ENCODE results near the gene ZSWIM3. TPM values are rescaled to one million over a fixed set of nuclear protein-coding genes. Genes with fewer than 3 reads are reported as not detected.

Gene ZSWIM3
- total and polyA plus RNA-seq, 2 of the 13 experiments (the other 11 are each of a cell fraction or from before 2014, with no cell fraction given): 5.2 to 5.8 TPM

DNA sequence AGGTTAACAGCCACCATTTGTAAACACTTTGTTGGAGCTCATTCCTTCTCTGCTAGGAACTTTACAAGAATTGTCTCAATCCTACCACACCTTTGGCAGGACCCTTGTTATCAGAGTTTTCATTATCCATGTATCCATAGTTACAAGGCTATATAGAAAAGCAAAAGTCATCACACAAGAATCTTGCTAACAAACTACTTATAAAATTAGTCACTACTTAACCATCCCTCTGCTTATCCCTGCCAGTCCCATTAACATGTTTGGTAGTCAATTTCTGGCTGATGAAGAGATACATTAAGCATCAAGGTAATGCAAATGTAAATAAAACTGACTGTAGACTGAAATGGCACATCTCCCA lies 10.4 kb downstream of the ZSWIM3 start:
- in situ Hi-C loops (cut with HindIII; ENCODE audit: extremely low pct_ligation_motif_present, low pct_unique_long_range_greater_than_20kb) (no loop called here), intact Hi-C loops (cut with micrococcal nuclease; ENCODE audit: unreplicated experiment) (no loop called here)
- H4K20me1 ChIP-seq (ENCODE audit: insufficient read depth, low read length): no peaks in the 10 kb centered on the region
- H3K4me2 ChIP-seq (ENCODE audit: low read depth, low read length): no peak overlapping the region
- ATAC-seq (no peak), FAIRE-seq (no peak), DNase-seq (ENCODE audit: low spot score) (no peak)
- TF ChIP-seq, protein P1, sequence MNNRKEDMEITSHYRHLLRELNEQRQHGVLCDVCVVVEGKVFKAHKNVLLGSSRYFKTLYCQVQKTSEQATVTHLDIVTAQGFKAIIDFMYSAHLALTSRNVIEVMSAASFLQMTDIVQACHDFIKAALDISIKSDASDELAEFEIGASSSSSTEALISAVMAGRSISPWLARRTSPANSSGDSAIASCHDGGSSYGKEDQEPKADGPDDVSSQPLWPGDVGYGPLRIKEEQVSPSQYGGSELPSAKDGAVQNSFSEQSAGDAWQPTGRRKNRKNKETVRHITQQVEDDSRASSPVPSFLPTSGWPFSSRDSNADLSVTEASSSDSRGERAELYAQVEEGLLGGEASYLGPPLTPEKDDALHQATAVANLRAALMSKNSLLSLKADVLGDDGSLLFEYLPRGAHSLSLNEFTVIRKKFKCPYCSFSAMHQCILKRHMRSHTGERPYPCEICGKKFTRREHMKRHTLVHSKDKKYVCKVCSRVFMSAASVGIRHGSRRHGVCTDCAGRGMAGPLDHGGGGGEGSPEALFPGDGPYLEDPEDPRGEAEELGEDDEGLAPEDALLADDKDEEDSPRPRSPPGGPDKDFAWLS (CRISPR knock-in tag; IDR thresholded peaks at IDR 0.05; ENCODE audit: borderline replicate concordance): no peak
- 0 out of 2 replicates have a peak, but pooled peaks have one; percentile 5 for TF ChIP-seq KAT7 (CRISPR knock-in tag; IDR thresholded peaks at IDR 0.05; ENCODE audit: borderline replicate concordance)
- no peak for TF ChIP-seq MTF2 (CRISPR knock-in tag; IDR thresholded peaks at IDR 0.05; ENCODE audit: borderline replicate concordance)
- TF ChIP-seq ZNF558 (CRISPR knock-in tag; IDR thresholded peaks at IDR 0.05; ENCODE audit: borderline replicate concordance): no peak
- TF ChIP-seq, protein P2, sequence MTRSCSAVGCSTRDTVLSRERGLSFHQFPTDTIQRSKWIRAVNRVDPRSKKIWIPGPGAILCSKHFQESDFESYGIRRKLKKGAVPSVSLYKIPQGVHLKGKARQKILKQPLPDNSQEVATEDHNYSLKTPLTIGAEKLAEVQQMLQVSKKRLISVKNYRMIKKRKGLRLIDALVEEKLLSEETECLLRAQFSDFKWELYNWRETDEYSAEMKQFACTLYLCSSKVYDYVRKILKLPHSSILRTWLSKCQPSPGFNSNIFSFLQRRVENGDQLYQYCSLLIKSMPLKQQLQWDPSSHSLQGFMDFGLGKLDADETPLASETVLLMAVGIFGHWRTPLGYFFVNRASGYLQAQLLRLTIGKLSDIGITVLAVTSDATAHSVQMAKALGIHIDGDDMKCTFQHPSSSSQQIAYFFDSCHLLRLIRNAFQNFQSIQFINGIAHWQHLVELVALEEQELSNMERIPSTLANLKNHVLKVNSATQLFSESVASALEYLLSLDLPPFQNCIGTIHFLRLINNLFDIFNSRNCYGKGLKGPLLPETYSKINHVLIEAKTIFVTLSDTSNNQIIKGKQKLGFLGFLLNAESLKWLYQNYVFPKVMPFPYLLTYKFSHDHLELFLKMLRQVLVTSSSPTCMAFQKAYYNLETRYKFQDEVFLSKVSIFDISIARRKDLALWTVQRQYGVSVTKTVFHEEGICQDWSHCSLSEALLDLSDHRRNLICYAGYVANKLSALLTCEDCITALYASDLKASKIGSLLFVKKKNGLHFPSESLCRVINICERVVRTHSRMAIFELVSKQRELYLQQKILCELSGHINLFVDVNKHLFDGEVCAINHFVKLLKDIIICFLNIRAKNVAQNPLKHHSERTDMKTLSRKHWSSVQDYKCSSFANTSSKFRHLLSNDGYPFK (CRISPR knock-in tag; IDR thresholded peaks at IDR 0.05; ENCODE audit: borderline replicate concordance): no peak
- TF ChIP-seq THAP11 (CRISPR knock-in tag; IDR thresholded peaks at IDR 0.05): peak; percentile 7; the same call in 1 of the 2 replicates
- TF ChIP-seq, protein P3, sequence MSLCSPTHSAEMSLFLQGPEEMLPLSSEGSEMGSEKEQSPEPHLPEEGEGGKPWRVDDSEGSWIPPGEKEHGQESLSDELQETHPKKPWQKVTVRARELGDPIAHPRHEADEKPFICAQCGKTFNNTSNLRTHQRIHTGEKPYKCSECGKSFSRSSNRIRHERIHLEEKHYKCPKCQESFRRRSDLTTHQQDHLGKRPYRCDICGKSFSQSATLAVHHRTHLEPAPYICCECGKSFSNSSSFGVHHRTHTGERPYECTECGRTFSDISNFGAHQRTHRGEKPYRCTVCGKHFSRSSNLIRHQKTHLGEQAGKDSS (CRISPR knock-in tag; IDR thresholded peaks at IDR 0.05; ENCODE audit: borderline replicate concordance, low read depth): no peak
- TF ChIP-seq CREB1 (IDR thresholded peaks at IDR 0.05): no peak
- 0 out of 2 replicates have a peak, but pooled peaks have one; percentile 13 for TF ChIP-seq CREB1 (CRISPR knock-in tag; IDR thresholded peaks at IDR 0.05)
- no peak for TF ChIP-seq HNRNPL (IDR thresholded peaks at IDR 0.05; ENCODE audit: low read depth, low read length)
- TF ChIP-seq, protein P4, sequence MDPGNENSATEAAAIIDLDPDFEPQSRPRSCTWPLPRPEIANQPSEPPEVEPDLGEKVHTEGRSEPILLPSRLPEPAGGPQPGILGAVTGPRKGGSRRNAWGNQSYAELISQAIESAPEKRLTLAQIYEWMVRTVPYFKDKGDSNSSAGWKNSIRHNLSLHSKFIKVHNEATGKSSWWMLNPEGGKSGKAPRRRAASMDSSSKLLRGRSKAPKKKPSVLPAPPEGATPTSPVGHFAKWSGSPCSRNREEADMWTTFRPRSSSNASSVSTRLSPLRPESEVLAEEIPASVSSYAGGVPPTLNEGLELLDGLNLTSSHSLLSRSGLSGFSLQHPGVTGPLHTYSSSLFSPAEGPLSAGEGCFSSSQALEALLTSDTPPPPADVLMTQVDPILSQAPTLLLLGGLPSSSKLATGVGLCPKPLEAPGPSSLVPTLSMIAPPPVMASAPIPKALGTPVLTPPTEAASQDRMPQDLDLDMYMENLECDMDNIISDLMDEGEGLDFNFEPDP (CRISPR knock-in tag; conservative IDR thresholded peaks at IDR 0.05): no peak
- H3K36me3 ChIP-seq (replicated peaks in 1 of 2; ENCODE audit: control insufficient read depth in 1 of 2, insufficient read depth in 2 of 2, low read length in 2 of 2): no peaks in the 10 kb centered on the region
- ChIA-PET CTCF (ENCODE audit: low intra/inter-chr PET ratio, low total read pairs) (no interaction called here), POLR2A (interaction anchor here (1.9 to 4.4 kb wide), 2 partner anchors 14 to 23 kb away, joined by 5 to 24 read pairs; partner anchors contain the start of genes CTSA, NEURL2 and ZSWIM1)
- no peak overlapping the region for H3K4me3 ChIP-seq (replicated peaks in 1 of 3; ENCODE audit: insufficient read depth in 1 of 3, low read depth in 2 of 3, low read length in 3 of 3)
- no peaks in the 10 kb centered on the region for H3K79me2 ChIP-seq (ENCODE audit: insufficient read depth, low read length)
- no peaks in the 10 kb centered on the region for H3K27me3 ChIP-seq (ENCODE audit: control insufficient read depth in 1 of 2, insufficient read depth in 2 of 2, low read length in 2 of 2)
- H3K27ac ChIP-seq (ENCODE audit: extremely low read length, insufficient read depth, low read length): peak overlapping the region; percentile 24
- H2AFZ ChIP-seq (ENCODE audit: low read length): no peak overlapping the region
- no peak overlapping the region for H3K9ac ChIP-seq (ENCODE audit: insufficient read depth, low read depth, low read length)
- peaks cover 67% of the 10 kb centered on the region for H3K4me1 ChIP-seq (ENCODE audit: insufficient read depth, low read length)
- BruUV-seq (replicated peaks): no TSS peak
- H3K9me3 ChIP-seq (ENCODE audit: low read length): no peaks in the 10 kb centered on the region

All from HepG2 (cell line).